CD14-positive monocyte (primary cell): ENCODE results near the gene EXOSC2. TPM values are rescaled to one million over a fixed set of nuclear protein-coding genes. Genes with fewer than 3 reads are reported as not detected.

ENCODE experiments used
- DNase-seq, 3 donors: peaks; one replicate each; pipeline ENCODE4 v3.0.0-alpha.2; 2011 to 2022
- H2AFZ ChIP-seq: 2 replicates; pipeline ENCODE4 v1.6.0; 2012; ENCODE audit warnings: mild to moderate bottlenecking, low read depth, low read length, inconsistent platforms; ENCODE audit not compliant: insufficient read depth, poor library complexity, severe bottlenecking
- H3K27ac ChIP-seq, 2 donors: 1 replicate in 1 of 2; 2 replicates in 1 of 2; pipeline ENCODE4 v1.5.1; 2012 to 2013; ENCODE audit warnings: low read length in 2 of 2, control low read depth in 1 of 2, inconsistent platforms in 1 of 2, low read depth in 1 of 2, mild to moderate bottlenecking in 1 of 2
- H3K27me3 ChIP-seq, 2 donors: one replicate each; pipeline versions ENCODE4 v1.6.0 to v1.6.1; 2011 to 2013; ENCODE audit warnings: low read length in 2 of 2; ENCODE audit not compliant: control insufficient read depth in 2 of 2, insufficient read depth in 2 of 2
- H3K36me3 ChIP-seq, 2 donors: replicated peaks in 1 of 2; 1 replicate in 1 of 2; 2 replicates in 1 of 2; pipeline versions ENCODE4 v1.5.1 to v1.6.1; 2012 to 2013; ENCODE audit warnings: low read length in 2 of 2, control low read depth in 1 of 2, inconsistent platforms in 1 of 2, mild to moderate bottlenecking in 1 of 2; ENCODE audit not compliant: insufficient read depth in 2 of 2, control insufficient read depth in 1 of 2
- H3K4me1 ChIP-seq, 2 donors: 1 replicate in 1 of 2; 2 replicates in 1 of 2; pipeline versions ENCODE4 v1.5.1 to v1.6.1; 2012 to 2013; ENCODE audit warnings: low read length in 2 of 2, control low read depth in 1 of 2, inconsistent platforms in 1 of 2, mild to moderate bottlenecking in 1 of 2, moderate library complexity in 1 of 2; ENCODE audit not compliant: insufficient read depth in 2 of 2, control insufficient read depth in 1 of 2
- H3K4me2 ChIP-seq: replicated peaks from 2 replicates; pipeline ENCODE3; 2012; ENCODE audit warnings: low read length, moderate library complexity, mild to moderate bottlenecking; ENCODE audit not compliant: poor library complexity, severe bottlenecking; ENCODE audit errors: extremely low read depth
- H3K4me3 ChIP-seq, 3 experiments: fragments of 200-600 bp in 1 of 3; sonication (generic) in 1 of 3; replicated peaks in 1 of 3; 1 replicate in 2 of 3; 2 replicates in 1 of 3; pipeline ENCODE4 v1.5.1; 2011 to 2013; ENCODE audit warnings: low read length in 3 of 3, mild to moderate bottlenecking in 3 of 3, control low read depth in 2 of 3, low read depth in 2 of 3, inconsistent platforms in 1 of 3, moderate library complexity in 1 of 3
- H3K79me2 ChIP-seq: 2 replicates; pipeline ENCODE4 v1.6.0; 2012; ENCODE audit warnings: mild to moderate bottlenecking, control low read depth, inconsistent platforms, low read length, moderate library complexity; ENCODE audit not compliant: insufficient read depth
- H3K9ac ChIP-seq: 2 replicates; pipeline ENCODE4 v1.6.0; 2017; ENCODE audit warnings: low read length, mild to moderate bottlenecking; ENCODE audit not compliant: insufficient read depth, poor library complexity, severe bottlenecking
- H3K9me3 ChIP-seq, 2 donors: replicated peaks in 1 of 2; 1 replicate in 1 of 2; 2 replicates in 1 of 2; pipeline versions ENCODE4 v1.5.1 to v1.6.1; 2012 to 2013; ENCODE audit warnings: low read length in 2 of 2, control low read depth in 1 of 2; ENCODE audit not compliant: control insufficient read depth in 1 of 2, insufficient read depth in 1 of 2
- H4K20me1 ChIP-seq: 2 replicates; pipeline ENCODE4 v1.6.0; 2012; ENCODE audit warnings: mild to moderate bottlenecking, low read length, control low read depth, moderate library complexity; ENCODE audit not compliant: insufficient read depth
- H3K27ac Mint-ChIP-seq, 7 donors: one replicate each; pipeline ENCODE4 v1.8.0; 2020; ENCODE audit warnings: mild to moderate bottlenecking in 7 of 7, mixed read lengths in 7 of 7, moderate library complexity in 6 of 7, inconsistent platforms in 2 of 7
- H3K27me3 Mint-ChIP-seq, 3 donors: one replicate each; pipeline ENCODE4 v1.8.0; 2021 to 2022; ENCODE audit warnings: low read depth in 3 of 3, mild to moderate bottlenecking in 3 of 3, mixed read lengths in 3 of 3, moderate library complexity in 3 of 3, inconsistent platforms in 1 of 3
- H3K36me3 Mint-ChIP-seq, 2 donors: one replicate each; pipeline ENCODE4 v1.8.0; 2020; ENCODE audit warnings: mixed read lengths in 2 of 2, inconsistent platforms in 1 of 2, mild to moderate bottlenecking in 1 of 2
- H3K4me1 Mint-ChIP-seq: one replicate; pipeline ENCODE4 v1.8.0; 2020; ENCODE audit warnings: mild to moderate bottlenecking, mixed read lengths
- H3K4me3 Mint-ChIP-seq, 2 donors: one replicate each; pipeline ENCODE4 v1.8.0; 2020; ENCODE audit warnings: mild to moderate bottlenecking in 2 of 2, mixed read lengths in 2 of 2, moderate library complexity in 1 of 2
- H3K9me3 Mint-ChIP-seq, 7 donors: one replicate each; pipeline ENCODE4 v1.8.0; 2020 to 2022; ENCODE audit warnings: mixed read lengths in 7 of 7, mild to moderate bottlenecking in 6 of 7, moderate library complexity in 6 of 7, inconsistent platforms in 2 of 7
- CTCF ChIP-seq: fragments of 200-600 bp; IDR thresholded peaks from one replicate; pipeline ENCODE4 v1.8.0; 2022; ENCODE audit warnings: antibody characterized with exemption, mild to moderate bottlenecking
- WGBS: methylation state at CpG from one replicate; pipeline ENCODE4 v1.1.5; 2013; ENCODE audit warnings: missing lambda C conversion rate; ENCODE audit not compliant: insufficient coverage; 5-methylcytosine and 5-hydroxymethylcytosine counted together
- intact Hi-C, 2 donors: fragments of 100-400 bp; cut with micrococcal nuclease; formaldehyde crosslinking; loops; one replicate each; pipeline versions ENCODE4 v1.15.0 to v1.15.1; 2023
- polyA plus RNA-seq, 3 donors: library from polyadenylated mRNA; depleted of rRNA in 1 of 3; unstranded in 2 of 3; stranded (reverse) in 1 of 3; fragments of 300-500 nt in 2 of 3; fragments of >200 nt in 1 of 3; fragmentation: Illumina TruSeq in 2 of 3; gene quantifications; 1 replicate in 2 of 3; 2 replicates in 1 of 3; pipeline ENCODE4 v1.2.3, GENCODE V29; 2012 to 2021

The EXOSC2 gene
- polyA plus RNA-seq, 3 donors, result 10.2 to 15.8 (median 11.2) TPM

GRCh38 chr9:130739081-130739480, 45.5 kb downstream of the EXOSC2 start:
- Histone ChIP-seq H3K9ac (no peak overlapping the region), H4K20me1 (peaks cover 41% of the 10 kb centered on the region), H3K4me2 (no peak overlapping the region), H3K9me3 (no peaks in the 10 kb centered on the region), H3K79me2 (peaks cover 19% of the 10 kb centered on the region), H3K27ac (no peak overlapping the region), H3K4me3 (no peak overlapping the region), H3K27me3 (no peaks in the 10 kb centered on the region), H3K36me3 (no peaks in the 10 kb centered on the region), H2AFZ (no peak overlapping the region), H3K4me1 (no peaks in the 10 kb centered on the region)
- Mint-ChIP-seq H3K4me3 (no peak overlapping the region), H3K27me3 (no peaks in the 10 kb centered on the region), H3K27ac (no peak overlapping the region), H3K9me3 (no peaks in the 10 kb centered on the region), H3K36me3 (peaks cover 3 to 11% of the 10 kb centered on the region in 2 donors), H3K4me1 (no peaks in the 10 kb centered on the region)
- intact Hi-C loops, result no loop called here
- no peak for TF ChIP-seq CTCF
- DNase-seq, result no peak
- 83% methylated on average over 1 of the region's 4 CpGs for WGBS

- WGBS, result 96% methylated on average over 3 of the region's 11 CpGs
- no peak for TF ChIP-seq CTCF
- Histone ChIP-seq H3K4me3 (no peak overlapping the region), H3K27me3 (no peaks in the 10 kb centered on the region), H3K4me2 (no peak overlapping the region), H2AFZ (no peak overlapping the region), H3K9ac (no peak overlapping the region), H3K79me2 (peaks cover 15% of the 10 kb centered on the region), H3K36me3 (no peaks in the 10 kb centered on the region), H3K27ac (no peak overlapping the region), H3K9me3 (no peaks in the 10 kb centered on the region), H3K4me1 (no peaks in the 10 kb centered on the region), H4K20me1 (peaks cover 41% of the 10 kb centered on the region)
- no peak for DNase-seq
- Mint-ChIP-seq H3K27ac (no peak overlapping the region), H3K4me3 (no peak overlapping the region), H3K36me3 (peaks cover 2 to 11% of the 10 kb centered on the region in 2 donors), H3K9me3 (no peaks in the 10 kb centered on the region), H3K27me3 (no peaks in the 10 kb centered on the region), H3K4me1 (no peaks in the 10 kb centered on the region)
- intact Hi-C loops, result no loop called here
Observed at GRCh38 chr9:130740218-130741023, 46.8 kb downstream of the EXOSC2 start.
